Peyer's patch (tissue), 4 donors: ENCODE data around the gene OTUD3.

ENCODE experiments used
- POLR2A ChIP-seq, 2 donors: fragments of 450-650 bp; IDR thresholded peaks; one replicate each; pipeline ENCODE4 v1.5.1; 2017; ENCODE audit warnings: antibody characterized with exemption in 2 of 2, mild to moderate bottlenecking in 2 of 2, moderate library complexity in 2 of 2
- TF ChIP-seq, protein P1 (sequence below), 6 experiments: fragments of 450-650 bp in 4 of 6; fragments of 200-600 bp in 2 of 6; sonication (generic) in 1 of 6; IDR thresholded peaks; one replicate each; pipeline ENCODE4 v1.5.1; 2017 to 2019; ENCODE audit warnings: antibody characterized with exemption in 6 of 6, mild to moderate bottlenecking in 3 of 6, moderate library complexity in 1 of 6

DNA sequence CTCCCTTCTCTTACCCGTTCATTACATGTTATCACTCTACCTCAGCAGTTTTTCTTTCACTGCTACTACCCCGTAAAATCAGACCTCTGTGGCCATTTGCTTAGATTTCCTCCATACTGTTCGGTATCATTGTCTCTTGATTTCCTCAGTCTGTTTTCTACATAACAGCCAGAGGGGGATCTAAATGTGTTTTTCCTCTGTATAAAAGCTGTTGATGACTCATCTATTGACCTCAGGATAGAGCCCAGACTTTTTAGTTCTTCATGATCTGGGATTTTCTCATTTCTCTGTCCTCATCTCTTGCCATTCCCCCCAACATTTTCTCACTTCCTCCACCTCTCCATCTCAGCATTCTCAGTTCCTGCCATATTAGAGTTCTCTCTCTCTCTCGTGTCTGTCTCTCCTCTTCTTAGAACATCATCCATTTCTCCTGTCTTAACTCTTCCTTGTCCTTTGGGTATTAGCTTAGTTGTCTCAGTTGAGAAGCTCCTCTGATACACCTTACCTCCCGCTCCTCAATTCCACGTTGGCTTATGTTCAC is 10.5 kb downstream of the OTUD3 start:
- no peak for TF ChIP-seq POLR2A (IDR thresholded peaks at IDR 0.05)
- TF ChIP-seq, protein P1, sequence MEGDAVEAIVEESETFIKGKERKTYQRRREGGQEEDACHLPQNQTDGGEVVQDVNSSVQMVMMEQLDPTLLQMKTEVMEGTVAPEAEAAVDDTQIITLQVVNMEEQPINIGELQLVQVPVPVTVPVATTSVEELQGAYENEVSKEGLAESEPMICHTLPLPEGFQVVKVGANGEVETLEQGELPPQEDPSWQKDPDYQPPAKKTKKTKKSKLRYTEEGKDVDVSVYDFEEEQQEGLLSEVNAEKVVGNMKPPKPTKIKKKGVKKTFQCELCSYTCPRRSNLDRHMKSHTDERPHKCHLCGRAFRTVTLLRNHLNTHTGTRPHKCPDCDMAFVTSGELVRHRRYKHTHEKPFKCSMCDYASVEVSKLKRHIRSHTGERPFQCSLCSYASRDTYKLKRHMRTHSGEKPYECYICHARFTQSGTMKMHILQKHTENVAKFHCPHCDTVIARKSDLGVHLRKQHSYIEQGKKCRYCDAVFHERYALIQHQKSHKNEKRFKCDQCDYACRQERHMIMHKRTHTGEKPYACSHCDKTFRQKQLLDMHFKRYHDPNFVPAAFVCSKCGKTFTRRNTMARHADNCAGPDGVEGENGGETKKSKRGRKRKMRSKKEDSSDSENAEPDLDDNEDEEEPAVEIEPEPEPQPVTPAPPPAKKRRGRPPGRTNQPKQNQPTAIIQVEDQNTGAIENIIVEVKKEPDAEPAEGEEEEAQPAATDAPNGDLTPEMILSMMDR (IDR thresholded peaks at IDR 0.05): no peak
